GM19463 (cell line): Measurements from ENCODE around the gene NT5DC1.

Source experiments
- ATAC-seq: cut with Tn5 transposase; IDR thresholded peaks from one replicate; pipeline ENCODE4 v1.9.1; 2021; ENCODE audit warnings: mild to moderate bottlenecking, moderate library complexity; ENCODE audit not compliant: unreplicated experiment

NT5DC1 gene

GRCh38 chr6:116100419-116101301 lies at the start of gene NT5DC1:
Gene NT5DC1, plus strand, starts transcription at chr6:116100853. Its CDS starts 78 bp downstream, at chr6:116100931.
- peak; percentile 81 for ATAC-seq

GRCh38 chr6:116051244-116051643 lies 49.4 kb upstream of the NT5DC1 start:
- no peak for ATAC-seq

- no peak for ATAC-seq
Measured at GRCh38 chr6:116055513-116055912, 45.1 kb upstream of the NT5DC1 start.

- ATAC-seq, result no peak
Measured at GRCh38 chr6:116057766-116058165, 42.9 kb upstream of the NT5DC1 start.

GRCh38 chr6:116059713-116060571 lies 40.7 kb upstream of the NT5DC1 start:
- peak; percentile 77 for ATAC-seq

GRCh38 chr6:116060572-116061283 lies 39.9 kb upstream of the NT5DC1 start, which contains the start of gene FRK:
Gene FRK, minus strand, starts transcription at chr6:116060891. Its CDS starts 580 bp downstream, at chr6:116060311.
- no peak for ATAC-seq

- no peak for ATAC-seq
Measured at GRCh38 chr6:116062496-116062895, 38.2 kb upstream of the NT5DC1 start.

- ATAC-seq, result no peak
Measured at GRCh38 chr6:116064666-116065065, 36.0 kb upstream of the NT5DC1 start.

- no peak for ATAC-seq
Measured at GRCh38 chr6:116066789-116067188, 33.9 kb upstream of the NT5DC1 start.

GRCh38 chr6:116070101-116070500 lies 30.6 kb upstream of the NT5DC1 start:
- ATAC-seq, result no peak

GRCh38 chr6:116070616-116071389 lies 29.9 kb upstream of the NT5DC1 start:
- ATAC-seq, result no peak

GRCh38 chr6:116072368-116072767 lies 28.3 kb upstream of the NT5DC1 start:
- no peak for ATAC-seq

- no peak for ATAC-seq
Measured at GRCh38 chr6:116073765-116074440, 26.8 kb upstream of the NT5DC1 start.

- no peak for ATAC-seq
Measured at GRCh38 chr6:116074732-116075390, 25.8 kb upstream of the NT5DC1 start.

- no peak for ATAC-seq
Measured at GRCh38 chr6:116078522-116078921, 22.1 kb upstream of the NT5DC1 start.

GRCh38 chr6:116078945-116079344 lies 21.7 kb upstream of the NT5DC1 start:
- ATAC-seq, result no peak

- ATAC-seq, result no peak
Measured at GRCh38 chr6:116083052-116083451, 17.6 kb upstream of the NT5DC1 start.

GRCh38 chr6:116084284-116084683 lies 16.4 kb upstream of the NT5DC1 start:
- ATAC-seq, result no peak

GRCh38 chr6:116087437-116088027 lies 13.1 kb upstream of the NT5DC1 start:
- ATAC-seq, result peak; percentile 91
